ENCODE data around the gene ARMC6.

DNA sequence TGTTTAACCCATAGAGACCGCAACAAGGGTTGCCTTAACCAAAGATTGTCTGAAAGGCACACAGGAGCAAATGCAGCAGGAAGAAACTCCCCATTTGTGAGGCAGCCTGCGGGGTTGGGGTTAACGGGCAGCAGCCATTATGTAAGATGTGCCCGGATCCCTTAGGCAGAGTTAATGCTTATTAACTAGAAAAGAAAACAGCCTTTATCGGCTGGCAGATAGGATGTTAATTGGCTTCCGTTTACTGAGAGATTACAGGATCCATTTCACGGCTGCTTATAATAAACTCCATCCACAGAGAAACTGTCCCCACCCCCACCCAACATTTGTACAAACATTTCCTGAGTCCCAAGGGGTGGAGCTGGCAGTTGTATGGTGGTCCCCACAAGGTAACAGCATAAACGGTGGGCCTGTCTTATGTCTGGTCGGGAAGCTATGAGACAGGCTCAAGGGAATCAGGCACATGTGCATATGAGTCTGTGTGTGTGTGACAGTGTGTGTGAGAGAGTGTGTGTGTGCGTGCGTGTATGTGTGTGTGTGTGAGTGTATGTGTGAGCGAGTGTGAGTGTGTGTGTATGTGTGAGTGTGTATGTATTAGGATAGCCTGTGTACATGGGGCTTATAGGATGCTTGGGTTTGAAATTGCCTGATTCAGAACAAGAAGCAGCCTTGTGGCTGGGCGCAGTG is 40.9 kb downstream of the ARMC6 start:
- TF ChIP-seq POLR2A (IDR thresholded peaks at IDR 0.05; ENCODE audit: extremely low read depth, insufficient read length) = no peak
- TF ChIP-seq, protein P1, sequence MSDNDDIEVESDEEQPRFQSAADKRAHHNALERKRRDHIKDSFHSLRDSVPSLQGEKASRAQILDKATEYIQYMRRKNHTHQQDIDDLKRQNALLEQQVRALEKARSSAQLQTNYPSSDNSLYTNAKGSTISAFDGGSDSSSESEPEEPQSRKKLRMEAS (IDR thresholded peaks at IDR 0.05; ENCODE audit: low read depth, low read length) = no peak

Measured in NB4 (cell line).